Jurkat, Clone E6-1 (cell line): ENCODE measurements around the gene ORM2.
A peak's percentile ranks its signal among the peaks of the same experiment; 100 is the strongest.
"Not testable (repeated sequence)": the region's sequence is repeated elsewhere in the genome, so short reads cannot be mapped to it uniquely, and the experiment has no call there.

ENCODE experiments used
- DNase-seq: peaks from one replicate; pipeline ENCODE4 v3.0.0-alpha.2; 2011; ENCODE audit warnings: low read depth, low spot score
- H3K4me3 ChIP-seq: 2 replicates; pipeline ENCODE4 v1.5.1; 2011; ENCODE audit warnings: mild to moderate bottlenecking, low read length, control low read depth, moderate library complexity

The ORM2 gene

DNA sequence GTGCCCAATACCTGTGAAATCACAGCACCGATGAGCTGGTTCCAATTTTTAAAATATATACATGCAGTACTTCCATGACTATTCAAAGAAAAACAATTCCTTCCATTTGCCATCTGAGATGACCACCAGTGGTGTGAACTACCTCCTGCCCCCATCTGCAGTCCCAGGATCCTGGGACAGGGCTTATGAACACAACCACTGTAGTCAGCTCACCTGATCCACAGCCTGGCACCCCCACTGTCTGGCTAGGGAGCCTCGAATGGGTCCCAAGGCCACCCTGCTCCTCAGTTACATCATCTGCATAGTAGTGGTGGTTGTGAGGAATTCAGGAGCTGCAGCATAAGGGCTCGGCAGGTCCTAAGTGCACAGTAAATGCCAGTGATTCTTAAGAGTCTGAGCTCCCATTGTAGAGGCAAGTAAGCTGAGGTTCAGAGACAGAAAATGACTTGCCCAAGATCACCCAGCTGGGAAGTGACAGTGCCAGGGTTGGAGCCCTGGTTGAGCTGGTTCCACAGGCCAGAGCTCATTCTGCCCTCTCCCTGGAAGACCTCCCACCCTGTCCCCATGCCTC lies 3.9 kb upstream of the ORM2 start:
- not testable (repeated sequence) for DNase-seq, H3K4me3 ChIP-seq

DNA sequence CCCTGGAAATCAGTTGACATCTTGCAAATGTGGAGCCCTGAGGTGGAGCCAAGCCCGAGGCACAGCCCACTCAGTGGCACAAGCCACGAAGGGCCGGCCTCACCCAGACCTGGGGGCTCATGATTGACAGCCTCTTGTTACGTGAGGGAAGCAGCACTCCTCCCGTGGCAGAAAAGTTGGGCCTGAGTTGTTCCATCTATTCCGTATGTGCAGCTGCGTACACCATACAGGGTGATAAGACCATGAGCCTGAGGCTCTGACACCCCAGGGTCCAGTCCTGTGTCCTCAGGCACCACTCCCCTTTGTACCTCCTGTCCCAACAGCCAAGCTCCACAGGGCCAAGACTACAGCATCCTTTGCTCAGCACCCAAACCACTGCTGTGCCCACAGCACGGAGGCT lies 1.9 kb upstream of the ORM2 start:
- no peak overlapping the region for H3K4me3 ChIP-seq
- no peak for DNase-seq

DNA sequence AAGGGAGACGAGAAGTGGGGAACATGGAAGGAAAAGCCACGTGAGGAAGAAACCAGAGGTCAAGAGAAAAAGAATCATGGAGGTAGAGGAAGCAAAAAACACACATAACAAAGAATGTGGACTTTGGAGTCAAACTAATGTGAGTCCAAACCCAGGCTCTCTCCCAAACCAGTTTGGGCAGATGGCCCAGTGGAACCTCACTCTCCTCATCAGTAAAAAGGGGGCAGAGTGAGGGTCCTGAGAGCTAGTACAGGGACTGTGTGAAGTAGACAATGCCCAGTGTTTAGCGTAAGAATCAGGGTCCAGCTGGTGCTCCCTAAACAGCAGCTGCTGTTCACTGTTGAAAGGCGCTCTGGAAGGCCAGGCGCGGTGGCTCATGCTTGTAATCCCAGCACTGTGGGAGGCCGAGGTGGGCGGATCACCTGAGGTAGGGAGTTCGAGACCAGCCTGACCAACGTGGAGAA lies 1.3 kb upstream of the ORM2 start:
- not testable (repeated sequence) for DNase-seq, H3K4me3 ChIP-seq

GRCh38 chr9:114328937-114329624 lies 588 bp upstream of the ORM2 start:
- H3K4me3 ChIP-seq, DNase-seq: not testable (repeated sequence)

- DNase-seq, result no peak
- no peak overlapping the region for H3K4me3 ChIP-seq
Measured at GRCh38 chr9:114330636-114331035, 967 bp downstream of the ORM2 start.

DNA sequence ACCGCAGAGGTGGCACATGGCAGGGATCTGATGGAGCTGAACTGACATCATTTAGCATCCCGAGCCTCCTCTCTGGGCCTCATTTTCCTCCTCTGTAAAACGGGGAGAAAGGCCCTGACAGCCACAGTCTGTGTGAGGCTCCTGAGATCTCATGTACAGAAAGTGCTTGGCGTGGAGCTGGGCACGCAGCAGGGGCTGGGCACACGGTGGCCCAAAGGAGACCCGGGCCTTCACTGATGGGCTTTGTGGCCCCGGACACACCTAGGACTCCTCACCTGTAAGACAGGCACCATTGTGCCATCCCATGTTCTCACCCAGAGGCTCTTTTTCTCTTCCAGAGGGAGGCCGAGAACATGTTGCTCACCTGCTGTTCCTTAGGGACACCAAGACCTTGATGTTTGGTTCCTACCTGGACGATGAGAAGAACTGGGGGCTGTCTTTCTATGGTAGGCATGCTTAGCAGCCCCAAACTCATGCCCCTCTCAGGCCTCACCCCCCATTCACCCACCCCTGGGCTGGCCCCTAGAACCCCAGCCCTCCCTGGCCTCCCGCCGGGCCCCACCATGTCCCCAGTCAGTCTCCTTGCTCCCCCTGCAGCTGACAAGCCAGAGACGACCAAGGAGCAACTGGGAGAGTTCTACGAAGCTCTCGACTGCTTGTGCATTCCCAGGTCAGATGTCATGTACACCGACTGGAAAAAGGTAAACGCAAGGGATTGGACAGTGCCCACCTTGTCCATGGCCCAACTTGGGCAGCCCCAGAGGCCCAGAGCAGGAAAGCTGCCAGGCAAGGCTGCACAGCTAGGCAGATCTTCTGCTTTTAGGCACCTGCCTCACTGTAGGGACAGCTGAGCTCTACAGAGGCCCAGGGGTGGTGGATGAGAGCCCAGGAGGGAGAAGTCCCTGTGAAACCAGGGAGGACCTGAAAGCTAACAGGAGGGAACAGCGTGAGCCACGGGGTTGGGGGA lies 1.8 kb downstream of the ORM2 start:
- not testable (repeated sequence) for H3K4me3 ChIP-seq, DNase-seq

- H3K4me3 ChIP-seq, DNase-seq: not testable (repeated sequence)
Measured at GRCh38 chr9:114332474-114333040, 2.9 kb downstream of the ORM2 start.

- not testable (repeated sequence) for DNase-seq, H3K4me3 ChIP-seq
Measured at GRCh38 chr9:114333718-114334117, 4.0 kb downstream of the ORM2 start.

DNA sequence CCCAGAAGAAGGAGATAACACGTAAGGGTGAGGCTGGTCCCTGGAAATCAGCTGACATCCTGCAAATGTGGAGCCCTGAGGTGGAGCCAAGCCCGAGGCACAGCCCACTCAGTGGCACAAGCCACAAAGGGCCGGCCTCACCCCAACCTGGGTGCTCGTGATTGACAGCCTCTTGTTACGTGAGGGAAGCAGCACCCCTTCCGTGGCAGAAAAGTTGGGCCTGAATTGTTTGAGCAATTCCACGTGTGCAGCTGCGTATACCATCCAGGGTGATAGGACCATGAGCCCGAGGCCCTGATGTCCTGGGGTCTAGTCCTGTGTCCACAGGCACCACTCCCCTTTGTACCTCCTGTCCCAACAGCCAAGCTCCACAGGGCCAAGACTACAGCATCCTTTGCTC lies 4.8 kb downstream of the ORM2 start:
- no peak overlapping the region for H3K4me3 ChIP-seq

DNA sequence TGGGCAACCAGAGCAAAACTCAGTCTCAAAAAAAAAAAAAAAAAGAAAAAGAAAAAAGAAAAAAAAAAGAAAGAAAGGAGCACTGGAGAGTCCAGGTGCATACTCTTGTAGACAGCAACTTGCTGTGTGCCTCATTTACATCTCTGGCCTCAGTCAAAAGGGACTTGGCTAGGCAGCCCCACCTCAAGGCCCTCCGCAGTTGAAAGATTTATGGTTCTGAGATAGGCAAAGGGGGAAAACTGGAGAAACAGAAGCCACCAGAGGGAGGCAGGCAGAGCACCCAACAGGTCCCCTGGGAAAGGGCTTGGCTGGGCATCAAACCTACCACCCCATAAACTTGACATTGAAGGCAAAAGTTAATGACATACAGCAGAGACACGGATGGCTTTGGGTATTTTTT lies 6.1 kb downstream of the ORM2 start:
- no peak overlapping the region for H3K4me3 ChIP-seq
- no peak for DNase-seq

More for the DNA sequence above, 4.8 kb downstream of the ORM2 start:
- DNase-seq, result no peak

- no peak overlapping the region for H3K4me3 ChIP-seq
- DNase-seq, result no peak
Measured at GRCh38 chr9:114336157-114336556, 6.5 kb downstream of the ORM2 start.

GRCh38 chr9:114336699-114337395 lies 7.2 kb downstream of the ORM2 start:
- no peak for DNase-seq
- H3K4me3 ChIP-seq, result no peak overlapping the region

GRCh38 chr9:114338187-114338586 lies 8.5 kb downstream of the ORM2 start:
- DNase-seq, result no peak
- no peak overlapping the region for H3K4me3 ChIP-seq

DNA sequence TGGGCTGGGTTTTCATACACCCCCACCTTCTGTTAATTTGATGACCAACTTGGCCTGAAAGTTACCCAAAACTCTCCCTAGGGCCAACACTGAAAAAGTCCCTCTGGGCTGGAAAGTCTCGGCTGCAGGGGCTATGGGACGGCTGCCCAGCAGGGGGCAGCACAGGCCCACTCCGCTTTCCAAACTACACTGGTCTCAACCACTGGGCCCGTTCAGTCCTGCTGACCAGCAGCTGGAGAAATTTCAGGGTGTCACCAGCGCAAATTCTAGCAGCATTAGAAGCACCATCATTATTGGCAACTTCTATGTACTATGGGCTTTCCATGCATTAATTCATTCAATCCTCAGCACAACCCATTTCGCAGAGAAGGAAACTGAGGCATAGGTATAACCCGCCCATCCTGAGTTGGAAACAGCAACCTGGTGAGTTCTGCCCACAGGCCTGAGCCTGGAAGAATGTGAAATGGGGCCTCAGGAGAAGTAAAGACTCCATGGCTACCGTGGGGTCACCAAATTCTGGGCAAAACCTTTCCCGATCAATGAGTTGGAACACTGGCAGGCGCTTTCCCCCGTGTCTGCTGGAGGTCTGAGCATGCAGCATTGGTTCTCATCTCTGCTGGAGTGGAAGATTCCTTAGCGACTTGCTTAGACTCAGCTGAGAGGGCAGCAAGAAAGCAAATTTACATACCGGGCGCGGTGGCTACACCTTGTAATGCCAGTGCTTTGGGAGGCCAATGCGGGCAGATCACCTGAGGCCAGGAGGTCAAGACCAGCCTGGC lies 9.7 kb downstream of the ORM2 start:
- peak; percentile 30 for DNase-seq

DNA sequence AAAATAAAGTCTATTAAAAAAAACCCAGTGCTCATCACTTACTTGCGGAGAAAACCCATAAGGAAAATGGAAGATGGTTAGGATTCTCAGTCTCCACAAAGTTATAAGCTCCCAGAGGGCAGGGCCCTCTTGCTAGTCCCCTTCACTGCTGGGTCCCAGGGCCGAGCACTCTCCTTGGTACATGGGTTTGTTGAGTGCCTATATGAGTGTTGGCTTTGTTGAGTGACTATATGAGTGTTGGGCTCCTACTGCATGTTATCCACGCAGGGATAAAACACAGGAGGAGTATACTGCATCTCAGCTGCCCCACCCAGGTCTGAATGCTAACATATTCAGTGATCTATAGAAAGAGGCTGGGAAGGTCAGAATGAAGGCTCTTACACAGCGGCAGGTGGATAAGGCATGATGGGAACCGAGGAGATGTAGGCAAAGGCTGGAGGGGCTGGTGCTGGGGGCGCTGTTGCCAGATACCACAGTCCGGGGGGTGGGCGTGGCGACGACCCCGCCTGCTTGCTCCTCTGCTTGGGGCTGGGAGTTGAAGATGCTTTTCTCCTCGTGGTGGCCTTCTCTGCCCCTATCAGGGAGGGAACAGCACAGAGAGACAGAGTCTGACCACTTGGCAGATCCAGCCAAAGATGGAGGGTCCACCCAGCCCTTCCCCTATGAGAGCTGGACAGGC lies 11.6 kb downstream of the ORM2 start:
- no peak overlapping the region for H3K4me3 ChIP-seq
- no peak for DNase-seq

More for the DNA sequence above, 9.7 kb downstream of the ORM2 start:
- H3K4me3 ChIP-seq, result no peak overlapping the region

DNA sequence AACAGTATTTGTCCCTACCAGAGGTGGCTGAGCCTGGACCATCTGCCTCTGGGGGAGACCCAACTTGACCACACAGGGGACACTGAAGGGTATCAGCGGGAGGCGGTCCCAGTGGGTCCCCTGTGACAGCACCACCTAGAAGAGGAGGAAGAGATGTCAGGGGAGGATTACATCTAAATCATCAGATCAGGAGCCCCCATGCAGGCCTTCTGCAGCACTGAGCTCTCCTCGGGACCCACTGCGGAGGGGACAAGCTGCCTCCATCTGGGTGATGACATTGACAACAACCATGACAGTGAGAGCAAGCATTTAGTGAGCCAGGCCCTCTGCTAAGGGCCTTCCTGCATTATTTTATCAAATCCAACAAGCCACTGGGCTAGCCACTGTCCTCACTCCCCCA lies 12.3 kb downstream of the ORM2 start:
- no peak overlapping the region for H3K4me3 ChIP-seq
- DNase-seq, result no peak

- H3K4me3 ChIP-seq, result no peak overlapping the region
Measured at GRCh38 chr9:114342755-114343440, 13.2 kb downstream of the ORM2 start.

More at GRCh38 chr9:114342755-114343440, 13.2 kb downstream of the ORM2 start:
- DNase-seq, result no peak
